WI38 (cell line): ENCODE results near the gene IQGAP2.
"Not testable (repeated sequence)": the region's sequence is repeated elsewhere in the genome, so short reads cannot be mapped to it uniquely, and the experiment has no call there.

ENCODE experiments used
- H3K4me3 ChIP-seq: 2 replicates; pipeline ENCODE4 v1.5.1; 2011; ENCODE audit warnings: low read depth, mild to moderate bottlenecking, control low read depth, low read length
- TF ChIP-seq, protein P1 (sequence below): IDR thresholded peaks from 2 replicates; pipeline ENCODE4 v1.5.1; 2012; ENCODE audit warnings: low read depth, mild to moderate bottlenecking, control low read depth, low read length

The IQGAP2 gene

GRCh38 chr5:76548525-76549229, 145.6 kb downstream of the IQGAP2 start:
- no peak overlapping the region for H3K4me3 ChIP-seq
- TF ChIP-seq, protein P1, sequence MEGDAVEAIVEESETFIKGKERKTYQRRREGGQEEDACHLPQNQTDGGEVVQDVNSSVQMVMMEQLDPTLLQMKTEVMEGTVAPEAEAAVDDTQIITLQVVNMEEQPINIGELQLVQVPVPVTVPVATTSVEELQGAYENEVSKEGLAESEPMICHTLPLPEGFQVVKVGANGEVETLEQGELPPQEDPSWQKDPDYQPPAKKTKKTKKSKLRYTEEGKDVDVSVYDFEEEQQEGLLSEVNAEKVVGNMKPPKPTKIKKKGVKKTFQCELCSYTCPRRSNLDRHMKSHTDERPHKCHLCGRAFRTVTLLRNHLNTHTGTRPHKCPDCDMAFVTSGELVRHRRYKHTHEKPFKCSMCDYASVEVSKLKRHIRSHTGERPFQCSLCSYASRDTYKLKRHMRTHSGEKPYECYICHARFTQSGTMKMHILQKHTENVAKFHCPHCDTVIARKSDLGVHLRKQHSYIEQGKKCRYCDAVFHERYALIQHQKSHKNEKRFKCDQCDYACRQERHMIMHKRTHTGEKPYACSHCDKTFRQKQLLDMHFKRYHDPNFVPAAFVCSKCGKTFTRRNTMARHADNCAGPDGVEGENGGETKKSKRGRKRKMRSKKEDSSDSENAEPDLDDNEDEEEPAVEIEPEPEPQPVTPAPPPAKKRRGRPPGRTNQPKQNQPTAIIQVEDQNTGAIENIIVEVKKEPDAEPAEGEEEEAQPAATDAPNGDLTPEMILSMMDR = no peak

DNA sequence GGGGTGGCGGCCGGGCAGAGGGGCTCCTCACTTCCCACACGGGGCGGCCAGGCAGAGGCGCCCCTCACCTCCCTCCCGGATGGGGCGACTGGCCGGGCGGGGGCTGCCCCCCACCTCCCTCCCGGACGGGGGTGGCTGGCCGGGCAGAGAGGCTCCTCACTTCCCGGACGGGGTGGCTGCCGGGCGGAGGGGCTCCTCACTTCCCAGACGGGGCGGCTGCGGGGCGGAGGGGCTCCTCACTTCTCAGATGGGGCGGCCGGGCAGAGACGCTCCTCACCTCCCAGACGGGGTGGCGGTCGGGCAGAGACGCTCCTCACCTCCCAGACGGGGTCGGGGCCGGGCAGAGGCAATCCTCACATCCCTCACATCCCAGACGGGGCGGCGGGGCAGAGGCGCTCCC, 147.8 kb downstream of the IQGAP2 start:
- not testable (repeated sequence) for H3K4me3 ChIP-seq

- TF ChIP-seq, protein P1 = no peak
- no peak overlapping the region for H3K4me3 ChIP-seq
Observed at GRCh38 chr5:76552546-76552945, 149.5 kb downstream of the IQGAP2 start.

DNA sequence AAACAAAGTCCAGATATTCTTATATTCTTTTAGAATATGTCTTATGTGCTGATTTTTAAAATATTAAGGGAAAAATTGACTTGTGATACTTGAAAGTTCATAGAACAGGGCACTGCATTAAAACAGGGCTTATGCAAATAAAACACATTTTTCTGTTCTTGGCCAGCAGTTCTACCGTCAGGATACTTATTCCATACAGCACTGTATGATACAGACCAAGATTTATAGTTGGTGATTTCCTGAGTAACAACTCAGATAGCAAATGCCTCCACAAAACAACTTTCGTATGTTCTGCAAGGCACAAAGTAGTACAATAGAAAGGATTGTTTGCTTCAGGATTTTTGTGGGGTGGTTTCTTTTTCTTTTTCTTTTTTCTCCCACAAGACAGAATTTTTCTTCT, 150.2 kb downstream of the IQGAP2 start:
- H3K4me3 ChIP-seq = no peak overlapping the region
- TF ChIP-seq, protein P1 = no peak

DNA sequence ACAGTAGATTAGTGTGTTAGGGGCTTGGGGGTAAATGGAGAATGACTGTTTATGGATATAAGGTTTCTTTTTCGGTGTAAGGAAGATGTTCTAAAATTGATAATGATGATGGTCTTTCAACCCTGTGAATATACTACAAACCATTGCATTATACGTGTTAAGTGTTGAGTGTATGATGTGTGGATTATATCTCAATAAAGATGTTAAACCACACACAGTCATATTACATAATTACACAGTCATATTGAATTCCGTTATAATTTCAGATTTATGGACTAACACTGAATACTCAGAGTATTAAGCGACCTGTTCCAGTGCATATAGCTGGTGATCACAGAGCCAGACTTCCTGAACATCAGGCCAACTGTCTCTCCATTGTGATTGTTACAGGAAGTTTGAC, 152.0 kb downstream of the IQGAP2 start:
- TF ChIP-seq, protein P1 = no peak
- H3K4me3 ChIP-seq = no peak overlapping the region

DNA sequence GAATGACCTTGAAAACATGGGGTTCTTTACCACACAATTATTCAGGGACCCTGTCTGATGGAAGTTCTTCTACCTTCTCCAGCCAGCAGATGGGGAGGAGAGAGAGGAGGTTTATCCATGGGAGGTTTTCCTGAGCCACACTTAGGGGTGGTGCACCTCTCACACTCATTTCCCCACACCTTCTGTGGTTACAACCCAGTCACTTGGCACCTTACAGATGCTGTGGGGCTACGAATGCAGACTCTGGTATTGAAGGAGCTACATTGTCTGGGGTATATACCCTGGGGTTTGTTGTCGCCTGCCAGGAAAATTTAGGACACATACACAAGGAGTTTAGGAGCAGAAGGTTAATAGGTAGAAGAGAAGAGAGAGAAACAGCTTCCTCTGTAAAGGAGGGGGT, 152.6 kb downstream of the IQGAP2 start:
- TF ChIP-seq, protein P1 = no peak
- no peak overlapping the region for H3K4me3 ChIP-seq

GRCh38 chr5:76556511-76557221, 153.6 kb downstream of the IQGAP2 start:
- TF ChIP-seq, protein P1 = no peak
- H3K4me3 ChIP-seq = no peak overlapping the region
